ENCODE measurements around the gene RAN. TPM values are rescaled to one million over a fixed set of nuclear protein-coding genes. Genes with fewer than 3 reads are reported as not detected.
"Not testable (repeated sequence)": the region's sequence is repeated elsewhere in the genome, so short reads cannot be mapped to it uniquely, and the experiment has no call there.

Gene RAN
- total RNA-seq, 1 experiment from 2014 or later, result 1,467 TPM

DNA sequence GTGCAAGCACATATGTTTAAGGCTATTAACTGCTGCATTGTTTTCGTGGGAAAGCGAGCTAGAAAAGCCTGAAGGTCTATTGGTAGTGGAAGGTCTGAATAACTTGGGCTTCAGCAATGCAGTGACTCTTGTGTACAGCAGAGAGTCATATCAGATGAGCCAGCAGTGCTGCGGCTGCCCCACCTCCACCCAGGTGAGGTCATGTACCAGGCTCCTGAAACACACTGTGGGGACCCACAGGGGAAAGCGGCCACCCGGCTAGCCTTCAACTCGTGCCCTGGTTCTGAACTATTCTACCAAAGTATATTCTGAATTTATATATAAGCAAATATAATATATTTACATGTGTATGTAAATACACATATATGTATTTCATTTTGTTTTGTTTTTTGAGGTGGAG is 12.7 kb upstream of the RAN start:
- H3K9me3 Mint-ChIP-seq (ENCODE audit: unreplicated experiment), result peaks cover 9% of the 10 kb centered on the region
- H3K36me3 Mint-ChIP-seq (ENCODE audit: insufficient read depth, unreplicated experiment), result no peaks in the 10 kb centered on the region
- no peak overlapping the region for H3K4me3 Mint-ChIP-seq (ENCODE audit: unreplicated experiment)
- POLR2A ChIA-PET, result no interaction called here
- no peak overlapping the region for H3K27ac Mint-ChIP-seq (ENCODE audit: low read depth, unreplicated experiment)
- H3K4me1 Mint-ChIP-seq (ENCODE audit: insufficient read depth, unreplicated experiment), result no peaks in the 10 kb centered on the region
- DNase-seq (ENCODE audit: unreplicated experiment), result no peak
- BruUV-seq (replicated peaks), result no TSS peak
- TF ChIP-seq, protein P1, sequence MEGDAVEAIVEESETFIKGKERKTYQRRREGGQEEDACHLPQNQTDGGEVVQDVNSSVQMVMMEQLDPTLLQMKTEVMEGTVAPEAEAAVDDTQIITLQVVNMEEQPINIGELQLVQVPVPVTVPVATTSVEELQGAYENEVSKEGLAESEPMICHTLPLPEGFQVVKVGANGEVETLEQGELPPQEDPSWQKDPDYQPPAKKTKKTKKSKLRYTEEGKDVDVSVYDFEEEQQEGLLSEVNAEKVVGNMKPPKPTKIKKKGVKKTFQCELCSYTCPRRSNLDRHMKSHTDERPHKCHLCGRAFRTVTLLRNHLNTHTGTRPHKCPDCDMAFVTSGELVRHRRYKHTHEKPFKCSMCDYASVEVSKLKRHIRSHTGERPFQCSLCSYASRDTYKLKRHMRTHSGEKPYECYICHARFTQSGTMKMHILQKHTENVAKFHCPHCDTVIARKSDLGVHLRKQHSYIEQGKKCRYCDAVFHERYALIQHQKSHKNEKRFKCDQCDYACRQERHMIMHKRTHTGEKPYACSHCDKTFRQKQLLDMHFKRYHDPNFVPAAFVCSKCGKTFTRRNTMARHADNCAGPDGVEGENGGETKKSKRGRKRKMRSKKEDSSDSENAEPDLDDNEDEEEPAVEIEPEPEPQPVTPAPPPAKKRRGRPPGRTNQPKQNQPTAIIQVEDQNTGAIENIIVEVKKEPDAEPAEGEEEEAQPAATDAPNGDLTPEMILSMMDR (IDR thresholded peaks at IDR 0.05; ENCODE audit: unreplicated experiment), result no peak
- CTCF ChIA-PET, result interaction anchor here (0.6 kb wide), 1 partner anchor 22 kb away, joined by 3 read pairs; no protein-coding TSS in a partner anchor
- intact Hi-C loops (cut with micrococcal nuclease), result no loop called here
- H3K27me3 Mint-ChIP-seq (ENCODE audit: insufficient read depth, unreplicated experiment), result no peaks in the 10 kb centered on the region

DNA sequence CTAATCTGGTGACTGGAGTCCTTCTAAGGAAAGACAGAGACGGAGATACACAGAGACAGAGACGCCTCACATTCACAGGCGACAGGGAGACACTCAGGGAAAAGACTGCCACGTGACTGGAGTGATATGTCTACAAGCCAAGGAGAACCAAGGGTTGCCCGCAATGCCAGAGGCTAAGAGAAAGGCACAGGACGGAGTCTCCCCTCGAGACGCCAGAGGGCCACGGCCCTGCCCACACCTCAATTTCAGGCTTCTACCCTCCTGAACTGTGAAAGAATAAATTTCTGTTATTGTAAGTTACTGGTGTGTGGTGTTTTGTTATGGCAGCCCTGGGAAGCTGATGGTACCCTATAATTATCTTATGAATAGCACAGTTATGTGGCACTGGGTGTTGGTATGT is 11.6 kb upstream of the RAN start:
- BruUV-seq (replicated peaks), result no TSS peak
- no peaks in the 10 kb centered on the region for H3K36me3 Mint-ChIP-seq (ENCODE audit: insufficient read depth, unreplicated experiment)
- intact Hi-C loops (cut with micrococcal nuclease), result no loop called here
- DNase-seq (ENCODE audit: unreplicated experiment), result no peak
- H3K27me3 Mint-ChIP-seq (ENCODE audit: insufficient read depth, unreplicated experiment), result no peaks in the 10 kb centered on the region
- no peaks in the 10 kb centered on the region for H3K4me1 Mint-ChIP-seq (ENCODE audit: insufficient read depth, unreplicated experiment)
- CTCF ChIA-PET, result no interaction called here
- H3K9me3 Mint-ChIP-seq (ENCODE audit: unreplicated experiment), result peaks cover 9% of the 10 kb centered on the region
- H3K27ac Mint-ChIP-seq (ENCODE audit: low read depth, unreplicated experiment), result no peak overlapping the region
- TF ChIP-seq, protein P1 (IDR thresholded peaks at IDR 0.05; ENCODE audit: unreplicated experiment), result no peak
- POLR2A ChIA-PET, result no interaction called here
- no peak overlapping the region for H3K4me3 Mint-ChIP-seq (ENCODE audit: unreplicated experiment)

DNA sequence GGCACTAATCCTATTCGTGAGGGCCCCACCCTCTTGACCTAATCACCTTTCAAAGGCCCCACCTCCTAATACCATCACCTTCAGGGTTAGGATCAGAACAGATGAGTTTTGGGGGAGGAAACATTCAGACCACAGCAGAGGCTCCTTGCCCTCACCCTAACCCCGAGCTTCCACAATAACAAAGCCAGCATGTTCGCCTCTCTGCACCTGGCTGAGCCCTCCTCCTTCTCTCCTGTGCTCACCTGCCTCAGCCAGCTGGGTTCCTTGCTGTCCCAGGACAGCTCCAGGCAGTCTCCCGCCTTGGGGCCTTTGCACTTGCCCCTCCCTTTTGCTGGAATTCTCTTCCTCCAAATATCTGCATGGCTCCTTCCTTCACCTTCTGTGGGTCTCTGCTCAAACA is 9.7 kb upstream of the RAN start:
- Mint-ChIP-seq H3K4me3 (ENCODE audit: unreplicated experiment) (no peak overlapping the region), H3K27ac (ENCODE audit: low read depth, unreplicated experiment) (no peak overlapping the region), H3K9me3 (ENCODE audit: unreplicated experiment) (peaks cover 2% of the 10 kb centered on the region), H3K27me3 (ENCODE audit: insufficient read depth, unreplicated experiment) (no peaks in the 10 kb centered on the region), H3K4me1 (ENCODE audit: insufficient read depth, unreplicated experiment) (no peaks in the 10 kb centered on the region), H3K36me3 (ENCODE audit: insufficient read depth, unreplicated experiment) (no peaks in the 10 kb centered on the region)
- DNase-seq (ENCODE audit: unreplicated experiment), result no peak
- BruUV-seq (replicated peaks), result no TSS peak
- TF ChIP-seq, protein P1 (IDR thresholded peaks at IDR 0.05; ENCODE audit: unreplicated experiment), result no peak
- ChIA-PET POLR2A (no interaction called here), CTCF (no interaction called here)
- intact Hi-C loops (cut with micrococcal nuclease), result no loop called here

DNA sequence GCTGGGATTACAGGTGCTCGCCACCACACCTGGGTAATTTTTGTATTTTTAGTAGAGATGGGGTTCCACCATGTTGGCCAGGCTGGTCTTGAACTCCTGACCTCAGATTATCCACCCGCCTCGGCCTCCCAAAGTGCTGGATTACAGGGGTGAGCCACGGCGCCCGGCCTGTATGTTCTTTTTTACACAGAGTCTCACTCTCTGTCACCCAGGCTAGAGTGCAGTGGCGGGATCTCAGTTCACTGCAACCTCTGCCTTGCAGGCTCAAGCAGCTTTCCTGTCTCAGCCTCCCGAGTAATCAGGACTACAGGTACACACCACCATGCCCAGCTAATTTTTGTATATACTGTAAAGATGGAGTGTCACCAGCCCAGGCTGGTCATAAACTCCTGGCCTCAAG is 9.1 kb upstream of the RAN start:
- H3K36me3 Mint-ChIP-seq (ENCODE audit: insufficient read depth, unreplicated experiment); H3K27ac Mint-ChIP-seq (ENCODE audit: low read depth, unreplicated experiment); intact Hi-C loops (cut with micrococcal nuclease); H3K27me3 Mint-ChIP-seq (ENCODE audit: insufficient read depth, unreplicated experiment); CTCF ChIA-PET; BruUV-seq (replicated peaks); POLR2A ChIA-PET; H3K4me3 Mint-ChIP-seq (ENCODE audit: unreplicated experiment); H3K9me3 Mint-ChIP-seq (ENCODE audit: unreplicated experiment); H3K4me1 Mint-ChIP-seq (ENCODE audit: insufficient read depth, unreplicated experiment); DNase-seq (ENCODE audit: unreplicated experiment): not testable (repeated sequence)

DNA sequence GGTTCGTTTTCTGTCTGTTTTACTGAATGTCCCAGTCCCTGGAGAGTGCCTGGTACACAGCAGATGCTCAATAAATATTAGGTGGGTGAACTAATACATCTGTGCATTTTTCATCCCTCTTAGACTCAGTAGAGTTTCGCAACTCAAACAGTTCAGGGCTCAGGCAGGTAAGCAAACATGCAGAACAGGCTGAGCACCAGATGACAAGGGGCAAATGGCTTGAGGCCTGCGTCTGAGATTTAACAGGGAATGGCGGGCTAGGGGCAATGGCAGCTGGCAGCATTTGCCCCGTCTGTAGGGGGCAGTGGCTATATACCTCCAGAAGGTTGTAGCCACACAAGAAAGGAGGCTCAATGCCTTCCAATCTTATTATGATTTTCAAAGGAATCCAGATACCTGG is 8.6 kb upstream of the RAN start:
- Mint-ChIP-seq H3K27ac (ENCODE audit: low read depth, unreplicated experiment) (no peak overlapping the region), H3K4me3 (ENCODE audit: unreplicated experiment) (no peak overlapping the region), H3K27me3 (ENCODE audit: insufficient read depth, unreplicated experiment) (no peaks in the 10 kb centered on the region), H3K4me1 (ENCODE audit: insufficient read depth, unreplicated experiment) (no peaks in the 10 kb centered on the region), H3K9me3 (ENCODE audit: unreplicated experiment) (no peaks in the 10 kb centered on the region), H3K36me3 (ENCODE audit: insufficient read depth, unreplicated experiment) (no peaks in the 10 kb centered on the region)
- BruUV-seq (replicated peaks), result no TSS peak
- ChIA-PET POLR2A (interaction anchor here (0.7 kb wide), 1 partner anchor 459 kb away, joined by 3 read pairs; no protein-coding TSS in a partner anchor), CTCF (no interaction called here)
- intact Hi-C loops (cut with micrococcal nuclease), result no loop called here
- TF ChIP-seq, protein P1 (IDR thresholded peaks at IDR 0.05; ENCODE audit: unreplicated experiment), result no peak
- DNase-seq (ENCODE audit: unreplicated experiment), result no peak
